ENCODE results near the gene RARS2.
"Not testable (repeated sequence)": the region's sequence is repeated elsewhere in the genome, so short reads cannot be mapped to it uniquely, and the experiment has no call there.

RARS2 gene

GRCh38 chr6:87589693-87590416 lies at the start of gene RARS2, which contains the start of gene ORC3:
Gene RARS2, minus strand, starts transcription at chr6:87589987. Its CDS starts 30 bp downstream, at chr6:87589957.
Gene ORC3, plus strand, starts transcription at chr6:87590135. Its CDS starts 34 bp downstream, at chr6:87590169.
- peak; percentile 91 to 92 for DNase-seq (ENCODE audit: low read depth in 2 of 2)

GRCh38 chr6:87639373-87639772 lies 49.6 kb upstream of the RARS2 start:
- no peak for DNase-seq (ENCODE audit: low read depth in 2 of 2)

- no peak for DNase-seq (ENCODE audit: low read depth in 2 of 2)
Measured at GRCh38 chr6:87637106-87637505, 47.3 kb upstream of the RARS2 start.

GRCh38 chr6:87636315-87636714 lies 46.5 kb upstream of the RARS2 start:
- DNase-seq (ENCODE audit: low read depth in 2 of 2) = no peak

- no peak for DNase-seq (ENCODE audit: low read depth in 2 of 2)
Measured at GRCh38 chr6:87633851-87634250, 44.1 kb upstream of the RARS2 start.

GRCh38 chr6:87630746-87631145 lies 41.0 kb upstream of the RARS2 start:
- no peak for DNase-seq (ENCODE audit: low read depth in 2 of 2)

GRCh38 chr6:87628881-87629280 lies 39.1 kb upstream of the RARS2 start:
- DNase-seq (ENCODE audit: low read depth in 2 of 2) = no peak

GRCh38 chr6:87628424-87628823 lies 38.6 kb upstream of the RARS2 start:
- DNase-seq (ENCODE audit: low read depth in 2 of 2) = no peak

- DNase-seq (ENCODE audit: low read depth in 2 of 2) = no peak
Measured at GRCh38 chr6:87623248-87623647, 33.5 kb upstream of the RARS2 start.

- DNase-seq (ENCODE audit: low read depth in 2 of 2) = no peak
Measured at GRCh38 chr6:87618531-87618930, 28.7 kb upstream of the RARS2 start.

- DNase-seq (ENCODE audit: low read depth in 2 of 2) = no peak
Measured at GRCh38 chr6:87617405-87617804, 27.6 kb upstream of the RARS2 start.

GRCh38 chr6:87613018-87613417 lies 23.2 kb upstream of the RARS2 start:
- not testable (repeated sequence) for DNase-seq (ENCODE audit: low read depth in 2 of 2)

- no peak for DNase-seq (ENCODE audit: low read depth in 2 of 2)
Measured at GRCh38 chr6:87608802-87609201, 19.0 kb upstream of the RARS2 start.

- DNase-seq (ENCODE audit: low read depth in 2 of 2) = no peak
Measured at GRCh38 chr6:87606199-87606598, 16.4 kb upstream of the RARS2 start.

GRCh38 chr6:87600576-87600975 lies 10.8 kb upstream of the RARS2 start:
- DNase-seq (ENCODE audit: low read depth in 2 of 2) = no peak

GRCh38 chr6:87590990-87591389 lies 1.2 kb upstream of the RARS2 start:
- no peak for DNase-seq (ENCODE audit: low read depth in 2 of 2)

- no peak for DNase-seq (ENCODE audit: low read depth in 2 of 2)
Measured at GRCh38 chr6:87590417-87590880, 662 bp upstream of the RARS2 start.

- no peak for DNase-seq (ENCODE audit: low read depth in 2 of 2)
Measured at GRCh38 chr6:87588756-87589407, 905 bp downstream of the RARS2 start.

GRCh38 chr6:87586371-87587077 lies 3.3 kb downstream of the RARS2 start:
- DNase-seq (ENCODE audit: low read depth in 2 of 2) = no peak

GRCh38 chr6:87583822-87584221 lies 6.0 kb downstream of the RARS2 start:
- DNase-seq (ENCODE audit: low read depth in 2 of 2) = no peak

- DNase-seq (ENCODE audit: low read depth in 2 of 2) = no peak
Measured at GRCh38 chr6:87575423-87575822, 14.4 kb downstream of the RARS2 start.

GRCh38 chr6:87574237-87574804 lies 15.5 kb downstream of the RARS2 start:
- no peak for DNase-seq (ENCODE audit: low read depth in 2 of 2)
